NCI-H2196 (cell line): ENCODE data around the gene MCM3AP.

ENCODE experiments used
- DNase-seq: peaks from one replicate; lab custom pipeline; 2025; ENCODE audit not compliant: unreplicated experiment; lab: John Stamatoyannopoulos, UW

Gene MCM3AP

GRCh38 chr21:46285206-46285661 is at the start of gene MCM3AP:
Gene MCM3AP, minus strand, starts transcription at chr21:46285611. Its CDS starts 325 bp downstream, at chr21:46285286.
- no peak for DNase-seq

GRCh38 chr21:46334351-46335140 is 49.1 kb upstream of the MCM3AP start:
- no peak for DNase-seq

GRCh38 chr21:46329796-46330195 is 44.4 kb upstream of the MCM3AP start:
- no peak for DNase-seq

- no peak for DNase-seq
Observed at GRCh38 chr21:46328151-46328550, 42.7 kb upstream of the MCM3AP start.

- no peak for DNase-seq
Observed at GRCh38 chr21:46327711-46328110, 42.3 kb upstream of the MCM3AP start.

DNA sequence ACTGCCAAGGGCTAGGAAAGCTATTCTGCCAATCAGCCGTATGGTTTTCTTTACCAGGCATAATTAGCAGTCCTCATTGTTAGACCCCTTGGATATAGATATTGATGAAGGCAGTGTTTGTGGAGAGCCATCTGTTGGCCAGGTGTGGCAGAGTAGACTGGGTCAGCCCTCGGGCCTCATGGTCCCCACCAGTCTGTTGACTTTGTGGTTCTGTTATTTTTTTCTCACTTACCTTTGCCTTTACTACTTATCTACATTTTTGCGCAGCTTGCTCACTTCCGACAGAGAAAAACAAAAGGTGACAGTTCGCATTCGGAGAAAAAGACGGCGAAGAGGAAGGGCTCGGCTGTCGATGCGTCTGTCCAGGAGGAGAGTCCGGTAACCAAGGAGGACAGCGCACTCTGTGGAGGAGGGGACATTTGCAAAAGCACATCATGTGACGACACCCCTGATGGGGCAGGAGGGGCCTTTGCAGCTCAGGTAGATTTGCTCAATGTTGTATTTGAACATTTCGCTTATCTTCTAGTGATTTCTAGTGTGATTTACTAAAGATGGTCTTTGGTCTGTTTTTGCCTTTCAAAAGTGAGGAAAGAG is 40.8 kb upstream of the MCM3AP start:
- no peak for DNase-seq

- DNase-seq = peak; percentile 35
Observed at GRCh38 chr21:46325073-46325912, 39.9 kb upstream of the MCM3AP start.

GRCh38 chr21:46324390-46325072 is 39.1 kb upstream of the MCM3AP start:
- DNase-seq = peak; percentile 87

DNA sequence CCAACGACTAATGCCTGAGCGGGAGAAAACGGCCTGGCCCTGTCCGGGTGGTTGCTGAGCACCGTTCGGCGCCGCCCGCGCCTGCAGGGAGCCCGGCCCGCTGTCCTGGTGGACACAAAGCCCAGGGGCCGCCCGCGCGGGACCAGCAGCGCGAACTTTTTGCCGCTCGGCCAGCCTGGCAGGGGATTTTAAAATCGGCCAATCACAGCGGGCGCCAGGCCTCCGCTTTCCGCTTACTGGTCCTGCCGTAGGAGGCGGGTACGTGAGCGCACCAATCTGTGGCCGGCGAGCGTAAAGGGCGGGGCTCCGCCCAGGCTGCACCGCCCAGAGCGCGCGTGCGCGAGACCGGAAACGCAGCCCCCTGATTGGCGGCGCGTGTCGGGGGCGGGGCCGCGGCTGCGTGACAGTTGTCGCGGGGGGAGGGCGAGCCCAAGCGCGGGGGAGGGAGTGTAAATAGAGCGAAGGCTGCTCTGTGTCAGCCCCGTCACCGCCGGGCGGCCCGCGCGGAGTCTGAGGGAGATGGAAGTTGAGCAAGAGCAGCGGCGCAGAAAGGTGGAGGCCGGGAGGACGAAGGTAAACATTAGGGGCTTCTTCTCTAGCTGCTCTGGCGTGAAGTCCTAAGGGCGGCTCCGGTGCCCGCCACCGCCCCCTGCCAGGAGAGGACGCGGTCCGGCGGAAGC is 38.4 kb upstream of the MCM3AP start, which contains the start of the genes C21orf58 and PCNT:
Gene C21orf58, minus strand, starts transcription at position 161 of the 680 bp plus-strand sequence. CDS start 1,132 bp downstream, outside the sequence.
Gene PCNT, plus strand, starts transcription at position 447 of the 680 bp plus-strand sequence. Its CDS starts 73 bp downstream, at position 520.
- DNase-seq = peak; percentile 97

- DNase-seq = peak; percentile 17
Observed at GRCh38 chr21:46323227-46323709, 37.9 kb upstream of the MCM3AP start.

- DNase-seq = no peak
Observed at GRCh38 chr21:46322351-46323226, 37.2 kb upstream of the MCM3AP start.

DNA sequence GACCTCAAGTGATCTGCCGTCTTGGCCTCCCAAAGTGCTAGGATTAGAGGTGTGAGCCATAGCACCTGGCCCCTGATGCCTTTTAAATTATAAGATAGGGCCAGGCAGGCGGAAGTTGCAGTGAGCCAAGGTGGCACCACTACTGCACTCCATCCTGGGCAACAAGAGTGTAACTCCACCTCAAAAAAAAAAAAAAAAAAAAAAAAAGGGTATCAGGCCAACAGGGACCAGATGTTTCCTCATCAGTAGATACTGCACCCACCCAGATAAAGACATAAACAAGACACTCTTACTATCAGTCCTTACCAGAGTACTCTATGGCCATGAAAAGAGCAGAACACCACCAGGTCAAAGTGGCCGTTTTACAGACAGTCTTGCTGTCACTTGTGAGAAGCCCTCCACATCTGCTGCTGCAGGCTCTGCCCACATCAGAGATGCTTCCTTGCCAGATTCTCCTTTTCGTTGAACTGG is 35.0 kb upstream of the MCM3AP start:
- DNase-seq = no peak

DNA sequence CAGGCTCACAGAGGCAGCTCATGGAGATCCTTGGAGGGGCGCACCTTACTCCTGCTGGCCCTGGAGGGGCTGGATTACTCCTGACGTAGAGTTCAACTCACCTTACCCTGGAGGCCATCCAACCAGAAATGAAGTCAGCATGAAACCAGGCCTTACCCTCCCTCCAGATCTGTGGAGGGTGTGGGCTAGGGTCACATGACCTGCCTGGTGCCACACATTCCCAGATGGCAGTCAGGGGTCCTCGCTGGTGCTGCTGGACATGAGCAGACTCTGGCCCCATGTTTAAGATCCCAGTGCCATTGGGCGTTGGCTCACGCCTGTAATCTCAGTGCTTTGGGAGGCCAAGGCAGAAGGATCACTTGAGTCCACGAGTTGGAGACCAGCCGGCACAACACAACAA is 33.8 kb upstream of the MCM3AP start:
- DNase-seq = no peak

GRCh38 chr21:46318464-46318845 is 33.0 kb upstream of the MCM3AP start:
- DNase-seq = no peak

- DNase-seq = peak; percentile 86
Observed at GRCh38 chr21:46317710-46318463, 32.5 kb upstream of the MCM3AP start.

DNA sequence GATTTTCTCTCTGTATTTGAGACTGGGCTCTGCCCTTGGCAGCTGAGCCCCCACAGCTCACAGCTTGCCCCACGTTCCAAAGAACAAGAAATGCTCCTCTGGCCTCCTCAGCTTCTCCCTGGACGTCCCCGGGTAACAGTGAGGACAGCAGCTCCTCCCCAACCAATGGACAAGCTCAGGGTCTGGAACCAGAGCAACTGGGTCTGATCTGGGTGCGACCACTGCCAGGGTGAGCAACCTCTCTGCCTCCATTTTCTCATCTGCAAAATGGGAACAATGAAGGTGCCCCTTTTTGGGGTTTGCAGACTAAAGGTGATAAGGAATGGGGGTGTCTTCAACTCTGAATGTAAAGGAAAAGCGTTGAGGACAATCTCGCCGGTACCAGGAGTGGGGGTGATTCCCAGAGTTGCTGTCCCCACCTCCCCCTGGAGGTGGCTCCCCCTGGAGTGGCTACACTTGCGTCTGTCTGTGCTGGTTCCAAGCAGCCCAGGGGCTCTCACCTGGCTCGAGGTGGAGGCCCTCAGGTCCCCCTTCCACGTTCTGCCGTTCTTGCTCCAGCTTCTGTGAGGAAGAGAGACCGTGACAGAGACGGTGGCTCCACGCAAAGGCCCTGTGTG is 31.4 kb upstream of the MCM3AP start:
- DNase-seq = no peak

DNA sequence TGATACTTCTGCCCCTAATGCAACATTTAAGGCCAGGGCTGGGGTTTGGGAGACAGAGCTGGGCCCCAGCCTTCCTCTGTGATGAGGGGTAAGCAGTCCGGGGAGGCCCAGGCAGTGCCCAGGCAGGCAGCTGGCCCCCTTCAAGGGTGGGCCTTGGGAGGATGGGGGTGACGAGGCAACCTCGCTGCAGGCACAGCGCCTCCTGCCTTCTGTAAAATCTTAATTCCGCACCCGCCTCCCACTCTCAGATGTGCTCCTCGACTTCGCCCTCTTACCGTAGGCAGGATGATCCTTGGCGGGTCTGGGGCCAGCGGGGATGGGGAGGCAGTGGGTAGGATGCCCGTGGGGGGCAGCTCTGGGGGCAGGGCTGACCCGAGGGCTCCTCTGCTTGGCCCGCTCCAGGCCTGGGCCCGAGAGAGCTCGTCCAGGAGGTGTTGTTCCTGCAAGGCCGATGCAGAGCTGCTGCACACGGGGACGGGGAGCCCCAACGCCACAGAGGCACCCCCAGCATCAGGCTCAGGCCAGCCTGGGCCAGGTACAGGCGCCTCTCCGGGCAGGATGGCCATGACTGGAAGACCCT is 29.1 kb upstream of the MCM3AP start:
- DNase-seq = no peak
